HG02885 (cell line): ENCODE measurements around the gene DENND6B.
"Not testable (repeated sequence)": the region's sequence is repeated elsewhere in the genome, so short reads cannot be mapped to it uniquely, and the experiment has no call there.

Experiments used
- ATAC-seq: cut with Tn5 transposase; IDR thresholded peaks from one replicate; pipeline ENCODE4 v1.9.1; 2021; ENCODE audit warnings: mild to moderate bottlenecking; ENCODE audit not compliant: unreplicated experiment, poor library complexity

Gene DENND6B

DNA sequence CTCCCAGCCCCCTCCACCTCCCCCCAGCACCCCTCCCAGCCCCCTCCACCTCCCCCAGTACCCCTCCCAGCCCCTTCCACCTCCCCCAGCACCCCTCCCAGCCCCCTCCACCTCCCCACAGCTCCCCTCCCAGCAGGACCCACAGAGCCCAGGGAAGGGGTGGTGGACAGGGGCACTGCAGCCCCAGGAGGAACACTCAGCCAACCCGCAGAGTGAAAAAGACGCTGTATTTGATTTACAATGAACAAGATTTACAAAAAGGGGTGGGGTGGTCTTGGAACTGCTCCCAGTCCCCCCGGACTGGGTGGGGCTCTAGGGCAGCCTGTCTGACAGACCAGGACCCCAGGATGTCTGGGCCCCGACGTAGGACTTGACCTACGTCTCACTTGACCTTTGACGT lies 52.0 kb downstream of the DENND6B start:
- ATAC-seq: no peak

DNA sequence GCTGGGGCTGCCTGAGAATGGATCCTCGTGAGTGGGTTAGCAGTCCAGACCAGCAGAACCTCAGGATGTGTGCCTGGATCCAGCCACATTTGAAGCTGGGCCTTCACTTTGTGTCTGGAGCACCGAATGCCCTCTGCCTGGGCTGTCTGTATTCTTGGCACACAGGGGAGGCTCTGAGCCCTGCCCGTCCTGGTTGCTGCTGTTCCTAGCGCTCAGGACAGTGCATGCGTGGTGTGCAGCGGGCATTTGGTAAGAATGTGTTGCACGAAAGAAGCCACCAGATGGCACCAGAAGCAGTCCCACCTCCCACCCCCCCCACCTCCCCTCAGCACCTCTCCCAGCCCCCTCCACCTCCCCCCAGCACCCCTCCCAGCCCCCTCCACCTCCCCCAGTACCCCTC lies 52.5 kb downstream of the DENND6B start:
- ATAC-seq: no peak

DNA sequence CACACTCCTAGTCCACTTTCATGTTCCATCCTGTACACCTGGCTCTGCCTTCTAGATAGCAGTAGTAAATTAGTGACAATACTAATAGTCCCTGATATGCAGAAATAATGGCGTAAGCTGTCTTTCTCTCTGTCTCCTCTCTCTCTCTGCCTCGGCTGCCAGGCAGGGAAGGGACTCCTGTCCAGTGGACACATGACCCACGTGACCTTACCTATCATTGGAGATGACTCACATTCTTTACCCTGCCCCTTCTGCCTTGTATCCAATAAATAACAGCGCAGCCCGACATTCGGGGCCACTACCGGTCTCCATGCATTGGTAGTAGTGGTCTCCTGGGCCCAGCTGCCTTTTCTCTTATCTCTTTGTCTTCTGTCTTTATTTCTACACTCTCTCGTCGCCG lies 53.0 kb downstream of the DENND6B start:
- not testable (repeated sequence) for ATAC-seq

DNA sequence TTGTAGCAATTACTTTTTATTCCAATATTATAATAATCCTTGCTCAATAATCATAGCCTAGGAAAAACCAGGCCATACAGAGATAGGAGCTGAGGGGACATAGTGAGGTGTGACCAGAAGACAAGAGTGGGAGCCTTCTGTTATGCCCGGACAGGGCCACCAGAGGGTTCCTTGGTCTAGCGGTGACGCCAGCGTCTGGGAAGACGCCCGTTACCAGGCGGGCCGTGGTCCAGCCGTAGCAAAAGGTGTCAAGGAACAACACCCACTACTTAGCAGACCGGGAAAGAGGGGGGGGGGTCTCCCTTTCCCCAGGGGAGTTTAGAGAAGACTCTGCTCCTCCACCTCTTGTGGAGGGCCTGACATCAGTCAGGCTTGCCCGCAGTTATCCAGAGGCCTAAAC lies 53.5 kb downstream of the DENND6B start:
- ATAC-seq: not testable (repeated sequence)

DNA sequence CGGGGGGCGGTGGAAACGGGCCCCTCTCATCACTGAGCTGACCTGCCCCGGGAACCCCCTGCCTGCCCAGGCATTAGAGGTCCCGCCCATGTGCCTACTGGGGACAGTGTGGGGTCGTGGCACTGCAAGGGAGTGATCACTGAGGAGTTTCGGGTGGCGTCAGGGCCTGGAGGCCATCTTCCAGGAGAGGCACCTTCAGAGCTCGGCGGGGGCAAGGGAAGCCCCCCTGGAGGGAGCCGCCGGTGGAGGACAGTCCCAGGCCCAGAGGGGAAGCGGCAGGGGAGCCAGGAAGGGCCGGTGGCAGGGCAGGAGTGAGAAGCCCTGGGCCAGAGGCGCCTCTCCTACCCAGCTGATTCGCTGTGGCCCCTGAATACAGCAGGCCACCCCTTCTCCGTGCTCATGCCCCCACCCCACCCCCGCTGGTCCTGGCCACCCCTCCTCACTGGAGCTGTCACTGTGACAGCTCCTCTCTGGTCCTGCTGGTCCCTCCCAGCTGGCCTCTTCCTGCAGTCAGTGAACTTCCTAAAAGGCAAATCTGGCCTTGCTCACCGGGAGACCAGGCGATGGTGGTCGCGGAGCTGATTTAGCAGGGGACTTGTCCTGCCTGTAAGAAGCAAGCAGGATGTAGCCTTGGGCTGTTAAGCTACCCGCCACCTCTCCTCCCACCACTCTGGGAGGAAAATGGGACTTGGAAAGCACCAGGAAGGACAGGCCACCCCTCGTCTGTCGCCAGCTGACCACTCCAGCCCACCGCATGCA lies 54.6 kb downstream of the DENND6B start:
- ATAC-seq: no peak

DNA sequence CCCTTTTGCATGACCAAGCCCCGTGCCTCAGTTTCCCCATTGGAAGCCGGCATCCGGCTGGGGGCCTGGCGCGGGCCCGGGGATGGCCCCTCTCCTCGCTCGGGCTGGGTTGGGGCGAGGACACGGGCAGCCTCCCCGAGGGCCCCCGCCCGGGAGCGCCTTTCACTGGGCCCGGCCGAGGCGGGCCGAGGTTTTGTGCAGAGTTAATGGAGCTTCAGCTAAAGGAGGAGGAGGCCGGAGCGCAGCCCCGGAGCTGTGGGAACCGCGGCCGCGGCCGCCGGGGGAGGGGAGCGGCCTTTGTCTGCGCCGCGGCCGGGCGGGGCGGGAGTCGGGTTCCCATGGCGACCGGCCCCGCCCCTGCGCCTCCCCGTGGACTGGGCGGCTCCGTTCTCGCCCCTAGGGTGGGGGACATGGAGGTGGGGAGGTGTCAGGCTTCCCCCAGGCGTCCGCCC lies 55.3 kb downstream of the DENND6B start:
- no peak for ATAC-seq

DNA sequence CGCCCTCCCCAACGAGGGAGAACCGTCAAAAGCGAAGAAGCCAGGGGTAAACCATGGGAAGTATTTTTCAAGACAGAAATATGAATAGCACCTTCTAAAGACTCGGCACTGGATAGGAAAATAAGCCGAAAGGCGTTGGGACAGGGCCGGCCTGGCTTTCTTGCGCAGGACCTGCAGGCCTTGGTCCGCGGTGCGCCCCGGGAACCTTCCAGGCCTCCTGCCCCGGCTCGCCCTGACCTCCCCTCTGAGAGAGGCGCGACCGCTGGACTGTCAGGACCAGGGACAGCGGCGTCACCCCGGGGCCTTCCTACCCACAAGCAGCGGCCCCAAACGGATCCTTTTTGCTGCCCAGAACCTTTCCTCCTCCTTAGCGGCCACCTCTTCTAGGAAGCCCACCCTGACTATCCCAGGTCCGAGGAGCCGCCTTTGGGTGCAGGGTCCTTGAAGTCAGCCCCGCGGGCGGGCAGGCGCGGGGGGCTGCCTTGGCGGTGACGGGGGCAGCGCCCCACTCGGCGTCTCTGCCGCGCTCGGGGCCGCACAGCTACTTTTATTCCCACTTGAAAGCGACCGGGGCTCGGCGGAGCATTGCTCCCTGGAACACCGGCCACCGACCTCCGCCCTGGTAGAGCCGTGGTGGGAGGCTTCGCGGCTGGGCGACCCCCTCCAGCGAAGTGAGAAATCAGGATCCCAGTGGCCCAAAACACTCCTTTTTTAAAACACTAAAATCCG lies 56.0 kb downstream of the DENND6B start:
- no peak for ATAC-seq

DNA sequence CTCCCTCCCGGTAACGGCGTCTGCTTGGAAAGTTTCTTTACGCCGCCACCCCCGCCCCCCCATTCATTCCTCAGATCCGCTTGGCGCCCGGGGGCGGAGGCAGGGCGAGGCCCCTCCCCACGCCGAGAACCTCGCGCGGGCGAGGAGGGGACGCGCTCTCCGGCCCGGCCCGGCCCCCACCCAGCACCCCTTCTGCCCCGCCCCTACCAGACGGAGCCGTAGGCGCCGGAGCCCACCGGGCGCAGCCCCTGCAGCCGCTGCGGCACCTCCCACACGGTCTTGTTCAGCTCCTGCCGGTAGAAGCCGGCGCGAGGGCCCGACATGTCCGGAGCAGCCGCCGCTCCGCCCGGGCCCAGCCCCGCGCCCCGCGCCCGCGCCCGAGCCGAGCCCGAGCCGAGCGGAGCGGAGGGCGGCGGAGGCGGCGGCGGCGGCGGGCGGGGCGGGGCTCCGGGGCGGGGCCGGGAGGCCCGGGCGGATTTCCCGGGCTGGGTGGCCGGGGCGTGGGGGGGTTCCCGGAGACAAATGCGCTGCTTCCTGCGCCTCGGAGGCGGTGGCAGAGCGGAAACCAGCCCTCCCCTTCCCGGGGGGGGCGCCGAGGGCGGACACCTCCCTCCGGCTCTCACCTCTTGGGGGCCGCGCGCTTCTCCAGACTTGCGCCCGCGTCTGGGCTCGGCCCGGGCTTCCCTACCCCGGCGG lies 56.7 kb downstream of the DENND6B start, which contains the start of gene MAPK11:
Gene MAPK11 (minus strand): TSS at position 411 of the 696 bp plus-strand sequence. CDS start 88 bp downstream, at position 323.
- peak; percentile 45 for ATAC-seq

DNA sequence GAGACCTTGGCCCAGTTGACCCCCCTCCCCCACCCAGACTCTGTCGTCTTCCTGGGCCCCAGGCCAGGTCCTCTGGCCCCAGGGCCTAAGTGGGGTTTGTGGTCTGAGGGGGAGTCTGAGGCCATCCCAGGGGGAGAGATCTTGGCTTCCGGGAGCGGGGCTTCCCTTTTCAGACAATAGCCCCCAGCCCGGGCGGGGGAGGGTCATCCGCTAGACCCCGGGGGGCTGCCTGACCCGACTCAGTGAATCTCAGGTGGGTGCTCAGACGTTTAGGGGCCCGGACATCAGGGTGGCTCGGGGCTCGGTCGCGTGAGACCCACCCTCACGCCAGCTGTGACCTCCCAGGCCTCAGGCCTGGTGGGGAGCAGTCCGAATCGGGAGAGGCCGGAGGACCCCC lies 57.2 kb downstream of the DENND6B start:
- no peak for ATAC-seq

DNA sequence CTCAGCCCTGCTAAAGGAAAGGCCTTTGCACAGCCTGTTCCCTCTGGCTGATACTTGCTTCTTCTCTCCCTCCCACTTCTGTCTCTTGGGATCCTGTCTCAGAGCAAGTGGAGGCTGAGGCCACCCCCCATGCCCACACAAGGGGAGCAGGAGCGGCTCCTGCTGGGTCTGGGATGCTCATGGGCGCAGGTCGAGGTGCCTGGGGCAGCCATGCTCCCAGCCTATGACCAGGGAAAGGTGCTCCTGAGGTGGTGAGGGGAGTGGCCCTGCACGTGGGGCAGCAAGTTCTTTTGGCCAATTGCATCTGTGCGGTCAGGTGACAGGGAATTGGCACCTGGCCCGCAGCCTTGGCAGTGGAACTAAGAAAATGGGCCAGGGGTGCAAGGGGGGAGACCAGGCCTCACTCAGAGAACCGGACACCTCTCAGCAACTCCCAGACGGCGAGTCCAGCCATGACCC lies 58.1 kb downstream of the DENND6B start:
- ATAC-seq: no peak

DNA sequence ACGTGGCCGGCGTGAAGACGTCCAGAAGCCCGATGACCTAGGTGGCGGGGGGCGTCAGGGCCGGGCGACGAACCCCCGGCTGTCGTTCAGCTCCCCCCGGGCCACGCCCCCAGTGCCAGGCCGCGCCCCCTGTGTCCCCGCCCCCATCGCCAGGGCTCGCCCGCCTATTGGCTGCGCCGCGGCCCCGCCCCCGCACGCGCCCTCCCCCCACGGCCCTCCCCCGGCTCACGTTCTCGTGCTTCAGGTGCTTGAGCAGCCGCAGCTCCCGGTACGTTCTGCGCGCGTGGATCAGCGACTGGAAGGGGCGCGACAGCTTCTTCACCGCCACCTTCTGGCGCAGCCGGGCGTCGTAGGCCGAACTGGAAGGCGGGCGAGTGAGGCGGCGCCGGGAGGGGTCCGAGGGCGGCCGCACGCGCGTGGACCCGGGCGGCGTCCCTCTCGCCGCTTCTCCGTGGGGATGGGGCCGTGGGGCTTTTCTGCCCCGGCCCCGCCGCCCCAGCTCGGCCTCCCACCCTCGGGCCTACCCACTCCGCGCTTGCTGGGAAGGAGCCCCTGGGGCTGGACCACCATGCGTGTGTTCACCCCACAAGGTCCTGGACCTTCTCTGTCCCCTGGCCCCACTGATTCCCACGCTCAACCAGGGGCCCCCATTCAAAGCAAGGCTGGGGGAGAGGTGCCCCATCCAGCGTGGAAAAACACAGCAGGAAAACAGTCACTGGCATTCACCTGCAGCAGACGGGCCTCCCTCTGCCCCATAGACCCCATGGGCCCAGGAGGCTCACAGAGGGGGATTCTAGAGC lies 59.0 kb downstream of the DENND6B start:
- no peak for ATAC-seq

DNA sequence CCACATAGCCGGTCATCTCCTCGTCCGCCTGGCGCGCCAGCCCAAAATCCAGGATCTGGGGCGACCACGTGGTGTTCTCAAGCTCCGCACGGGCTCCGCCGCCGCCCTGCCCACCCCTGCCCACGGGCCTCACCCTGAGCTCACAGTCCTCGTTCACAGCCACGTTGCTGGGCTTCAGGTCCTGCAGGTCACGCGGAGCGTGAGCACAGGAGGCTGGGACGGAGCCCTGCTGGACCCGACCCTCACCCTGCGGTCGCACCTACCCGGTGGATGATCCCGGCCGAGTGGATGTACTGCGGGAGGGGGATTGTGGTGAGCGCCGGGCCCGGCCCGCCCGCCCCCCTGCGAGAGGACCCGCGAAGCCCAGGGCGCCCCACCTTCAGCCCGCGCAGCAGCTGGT lies 59.8 kb downstream of the DENND6B start:
- ATAC-seq: no peak

DNA sequence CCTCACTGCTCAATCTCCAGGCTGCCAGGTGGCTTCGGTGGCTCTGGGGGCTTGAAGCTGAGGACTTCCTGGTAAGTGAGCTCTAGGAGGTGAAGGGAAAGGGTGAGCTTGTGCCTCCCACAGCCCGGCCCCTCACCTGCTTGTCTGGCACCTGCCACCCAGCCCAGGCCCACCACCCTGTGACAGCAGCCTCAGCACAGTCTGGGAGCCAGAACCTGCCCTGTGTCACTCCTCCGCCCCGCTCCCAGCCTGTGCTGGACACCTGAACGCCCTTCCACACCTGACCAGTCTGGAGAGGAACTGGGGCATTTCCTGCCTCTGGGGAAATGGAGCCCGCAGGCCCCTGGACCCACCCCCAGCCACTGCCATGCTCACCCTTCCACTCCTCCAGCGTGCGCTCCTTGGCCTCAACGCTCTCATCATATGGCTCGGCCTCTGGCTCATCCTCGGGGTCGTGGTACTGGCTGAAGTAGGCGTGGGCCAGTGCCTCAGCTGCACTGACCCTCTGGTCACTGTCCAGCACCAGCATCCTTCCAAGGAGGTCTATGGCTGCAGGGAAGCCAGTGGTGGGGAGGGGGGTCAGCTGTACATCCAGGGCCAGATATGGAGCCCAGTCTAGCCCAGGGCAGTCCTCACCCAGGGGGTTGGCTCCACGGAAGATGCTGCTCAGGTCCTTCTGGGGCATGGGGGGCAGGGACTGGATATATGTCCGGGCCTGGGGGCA lies 61.7 kb downstream of the DENND6B start:
- ATAC-seq: no peak

DNA sequence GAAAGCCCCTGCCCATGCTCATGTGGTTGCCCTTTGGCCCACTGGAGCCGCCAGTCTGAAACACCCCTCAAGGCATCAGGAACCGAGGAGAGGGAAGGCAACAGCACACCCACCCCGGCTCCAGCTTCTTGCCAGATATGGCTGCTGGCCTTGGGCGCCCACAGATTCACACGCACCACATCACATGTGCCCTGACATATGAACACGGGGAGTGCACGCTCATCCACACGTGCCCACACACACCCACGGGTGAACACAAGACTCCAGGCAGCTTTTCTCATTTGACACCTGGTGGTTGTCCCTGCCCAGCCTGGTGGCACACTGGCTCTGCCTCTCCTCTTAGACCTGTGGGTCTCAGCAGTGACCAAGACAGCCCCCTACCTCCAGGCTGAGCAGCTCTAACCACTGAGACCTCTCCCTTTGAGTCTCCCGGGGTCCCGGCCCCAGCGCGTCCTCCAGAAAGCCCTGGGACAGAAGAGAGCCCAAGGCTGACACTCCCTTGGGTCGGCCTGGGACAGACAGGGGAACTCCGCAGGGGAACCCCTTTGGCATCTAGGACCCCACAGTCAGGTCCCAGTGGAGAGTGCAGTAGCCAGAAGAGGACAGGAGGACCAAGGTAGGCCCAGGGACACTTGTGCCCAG lies 62.6 kb downstream of the DENND6B start:
- no peak for ATAC-seq

DNA sequence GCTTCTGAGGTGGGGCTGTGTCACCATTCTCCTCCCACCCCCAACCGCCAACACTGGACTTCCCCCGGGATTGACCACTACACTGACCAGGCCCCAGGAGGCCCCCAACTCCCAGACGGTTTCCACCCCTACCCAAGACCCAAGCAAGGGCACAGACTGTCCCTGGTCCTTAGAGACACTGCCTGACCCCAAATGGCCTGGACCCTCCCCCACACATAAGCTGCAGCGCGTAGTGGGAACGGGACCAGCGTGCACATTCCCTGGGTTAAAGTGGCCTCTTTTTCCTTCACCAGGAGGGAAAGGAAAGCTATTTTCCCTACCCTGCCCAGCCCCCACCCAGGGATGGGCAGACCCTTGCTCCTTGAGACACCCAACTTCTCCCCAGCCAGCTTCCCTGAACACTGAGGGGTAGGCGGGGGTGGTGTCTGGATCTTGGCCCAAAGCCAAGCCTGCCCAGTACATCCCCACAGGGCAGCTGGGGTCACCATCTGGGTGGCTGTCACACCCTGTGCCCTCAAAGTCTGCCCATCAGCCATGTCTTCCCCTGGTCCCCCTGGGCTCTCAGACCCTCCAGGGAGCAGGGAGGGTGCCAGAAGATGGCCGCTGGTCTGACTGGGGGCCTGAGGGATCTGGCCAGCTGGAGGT lies 63.7 kb downstream of the DENND6B start:
- no peak for ATAC-seq

DNA sequence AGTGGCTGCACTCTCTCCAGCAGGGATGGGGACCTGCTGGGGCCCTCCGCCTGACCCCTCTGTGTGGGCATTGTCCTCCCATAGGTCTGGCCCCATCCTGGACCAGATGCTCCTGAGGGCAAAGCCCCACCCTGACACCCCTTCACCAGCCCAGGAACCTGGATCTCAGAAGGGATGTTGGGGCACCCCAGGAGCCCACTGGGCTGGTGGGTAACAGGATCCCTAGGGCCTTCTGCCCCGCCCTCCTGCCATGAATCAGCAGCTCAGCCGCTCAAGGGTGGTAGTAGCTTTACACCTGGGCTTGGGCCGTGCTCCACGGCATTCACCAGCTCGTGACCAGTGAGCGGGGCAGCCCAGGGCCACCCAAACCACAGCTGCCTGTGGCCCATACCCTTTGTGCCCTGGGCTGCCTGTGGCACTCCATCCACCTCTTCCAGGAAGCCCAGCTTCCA lies 64.3 kb downstream of the DENND6B start:
- ATAC-seq: no peak

DNA sequence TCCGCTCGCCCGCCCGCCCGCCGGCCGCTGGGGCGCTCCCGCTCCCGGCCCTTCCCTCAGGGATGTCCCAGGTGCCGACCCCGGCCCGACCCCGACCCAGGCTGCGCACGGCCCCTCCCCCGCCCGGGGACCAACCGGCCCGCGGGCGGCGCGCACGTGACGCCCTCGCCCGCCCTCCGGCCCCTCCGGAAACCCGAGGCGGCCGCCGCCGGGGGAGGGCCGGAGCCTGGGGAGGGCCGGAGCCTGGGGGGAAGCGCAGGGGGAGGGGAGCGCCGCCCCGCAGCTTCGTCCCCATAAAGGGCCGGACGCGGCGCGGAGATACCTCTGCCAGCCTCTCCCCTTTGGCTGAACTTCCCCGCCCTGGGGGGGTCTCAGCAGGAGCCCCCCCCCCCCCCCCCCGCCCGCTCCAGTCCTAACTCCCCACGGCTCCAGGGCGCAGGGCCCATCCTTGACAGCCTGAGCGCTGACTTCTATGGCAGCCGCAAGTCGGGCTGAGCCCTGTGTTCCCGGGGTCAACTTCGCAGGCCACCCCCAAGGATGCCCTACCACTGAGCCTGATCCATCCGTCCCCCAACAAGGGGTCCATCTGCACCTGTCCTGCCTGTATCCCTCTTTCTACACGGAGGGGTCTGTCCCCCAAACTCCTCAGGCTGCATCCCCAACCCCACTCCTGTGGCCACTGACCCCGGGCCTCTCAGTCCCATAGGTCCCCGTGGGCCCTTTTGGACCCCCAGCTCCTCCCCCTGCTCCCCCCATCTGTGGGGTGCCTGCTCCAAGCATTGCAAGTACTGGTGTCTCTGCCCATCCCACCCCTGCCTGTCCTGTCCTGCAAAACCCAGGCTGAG lies 65.0 kb downstream of the DENND6B start, which contains the start of gene MAPK12:
Gene MAPK12 (minus strand): TSS at position 69 of the 845 bp plus-strand sequence. CDS start 174 bp downstream, outside the sequence.
- peak; percentile 56 for ATAC-seq
